SJCRH30 (cell line): ENCODE measurements around the gene KRTAP3-1. TPM values are rescaled to one million over a fixed set of nuclear protein-coding genes. Genes with fewer than 3 reads are reported as not detected.

Source experiments
- DNase-seq, 2 experiments: peaks; one replicate each; pipeline ENCODE4 v3.0.0-alpha.2; 2015 to 2020
- H3K27ac ChIP-seq: fragments of 250-450 bp; sonication (Bioruptor Pico); 2 replicates; pipeline ENCODE4 v1.5.1; 2020; ENCODE audit warnings: mild to moderate bottlenecking, moderate library complexity
- H3K27me3 ChIP-seq: fragments of 250-450 bp; sonication (Bioruptor Pico); 2 replicates; pipeline ENCODE4 v1.5.1; 2020; ENCODE audit warnings: mild to moderate bottlenecking, moderate library complexity
- H3K36me3 ChIP-seq: fragments of 250-450 bp; sonication (Bioruptor Pico); 2 replicates; pipeline ENCODE4 v1.5.1; 2020; ENCODE audit warnings: mild to moderate bottlenecking, moderate library complexity
- H3K4me1 ChIP-seq: fragments of 250-450 bp; sonication (Bioruptor Pico); 2 replicates; pipeline ENCODE4 v1.5.1; 2020; ENCODE audit warnings: mild to moderate bottlenecking, moderate library complexity
- H3K4me3 ChIP-seq: fragments of 250-450 bp; sonication (Bioruptor Pico); 2 replicates; pipeline ENCODE4 v1.5.1; 2020; ENCODE audit warnings: mild to moderate bottlenecking, moderate library complexity
- H3K9me3 ChIP-seq: fragments of 250-450 bp; sonication (Bioruptor Pico); replicated peaks from 2 replicates; pipeline ENCODE4 v1.5.1; 2020; ENCODE audit warnings: mild to moderate bottlenecking, moderate library complexity
- total RNA-seq: library from RNA; depleted of rRNA; stranded (reverse); fragments of >200 nt; shearing (Covaris generic); gene quantifications from 2 replicates; pipeline ENCODE4 v1.2.3, GENCODE V29; 2014

Gene KRTAP3-1
- total RNA-seq, 1 experiment from 2014 or later = not detected

DNA sequence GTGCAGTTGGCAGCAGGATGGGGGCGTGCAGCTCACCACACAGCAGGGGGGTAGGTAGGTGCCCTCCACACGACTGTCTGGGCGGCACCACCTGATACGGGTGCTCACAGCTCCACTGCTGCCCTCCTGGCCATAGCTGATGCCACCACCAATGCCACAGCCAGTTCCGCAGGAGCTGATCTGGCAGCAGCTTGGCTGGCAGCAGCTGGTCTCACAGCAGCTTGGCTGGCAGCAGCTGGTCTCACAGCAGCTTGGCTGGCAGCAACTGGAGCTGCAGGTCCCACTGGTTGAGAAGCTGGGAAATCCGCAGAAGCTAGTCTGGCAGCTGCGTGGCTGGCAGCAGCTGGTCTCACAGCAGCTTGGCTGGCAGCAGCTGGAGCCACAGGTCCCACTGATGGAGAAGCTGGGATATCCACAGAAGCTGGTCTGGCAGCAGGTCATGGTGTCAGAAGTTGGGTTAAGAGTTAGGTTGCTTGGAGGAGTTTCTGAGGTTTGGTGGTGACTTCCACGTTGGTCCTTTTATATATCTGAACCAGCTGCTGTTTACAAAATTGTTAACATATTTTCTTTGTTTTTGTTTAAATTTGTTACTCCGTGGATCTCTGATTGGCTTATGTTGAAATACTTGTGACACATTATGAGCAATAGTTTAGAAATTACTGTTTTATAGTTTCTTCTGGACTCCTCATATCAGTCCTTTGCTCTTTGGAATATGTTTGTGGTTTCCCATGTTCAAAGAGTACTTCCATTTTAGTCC is 18.0 kb upstream of the KRTAP3-1 start, which contains the start of gene KRTAP1-5:
KRTAP1-5 (minus strand) TSS at position 494 of the 757 bp plus-strand sequence; CDS start at position 441, 53 bp downstream.
- no peak within 1 kb of the TSS for H3K27ac ChIP-seq
- H3K27me3 ChIP-seq = no peaks in the 10 kb centered on the region
- no peak within 1 kb of the TSS for H3K4me3 ChIP-seq
- H3K36me3 ChIP-seq = no peaks in the 10 kb centered on the region
- H3K4me1 ChIP-seq = no peaks in the 10 kb centered on the region
- 0 out of 2 replicates have a peak, but pooled peaks cover 5% of the 10 kb centered on the region for H3K9me3 ChIP-seq
- peak; percentile 24 to 36 for DNase-seq

DNA sequence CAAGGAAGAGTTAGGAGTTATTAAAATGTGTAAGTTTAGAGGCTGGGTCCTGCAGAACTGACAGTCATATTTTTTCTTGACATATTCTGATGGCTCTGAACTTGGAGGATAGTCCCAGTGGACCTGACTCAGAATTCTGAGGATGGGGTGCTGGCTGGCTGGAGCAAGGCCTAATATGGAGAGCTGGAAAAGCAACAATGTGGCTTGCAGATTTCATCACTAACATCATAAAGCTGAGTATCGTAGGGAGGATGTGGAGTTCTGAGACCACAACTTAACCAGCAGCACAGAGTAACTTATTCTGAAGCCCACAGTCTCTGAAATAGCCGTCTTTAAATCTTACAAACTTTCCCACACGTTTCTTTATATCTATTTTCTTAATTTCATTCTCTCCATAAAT is 15.8 kb upstream of the KRTAP3-1 start:
- no peak for DNase-seq

DNA sequence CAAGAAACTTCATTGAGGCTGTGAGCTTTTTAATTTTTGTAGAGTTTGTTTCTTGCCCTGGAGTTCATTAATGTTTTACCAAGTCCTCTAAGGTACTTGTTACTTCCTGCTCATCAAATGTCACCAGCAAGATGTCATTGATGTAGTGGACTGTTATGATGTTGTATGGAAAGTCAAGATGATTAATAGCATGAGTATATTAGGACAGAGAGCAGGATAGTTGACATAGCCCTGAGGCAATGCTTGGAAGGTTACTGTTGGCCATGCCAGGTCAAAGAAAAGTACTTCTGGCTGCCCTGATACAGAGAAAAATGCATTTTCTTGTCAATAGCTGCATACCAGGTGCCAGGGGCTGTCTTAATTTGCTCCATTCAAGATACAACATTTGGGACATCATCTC is 11.4 kb upstream of the KRTAP3-1 start:
- no peak for DNase-seq
- no peak overlapping the region for H3K4me3 ChIP-seq
- H3K4me1 ChIP-seq = no peaks in the 10 kb centered on the region
- no peaks in the 10 kb centered on the region for H3K36me3 ChIP-seq
- no peaks in the 10 kb centered on the region for H3K27me3 ChIP-seq
- no peak overlapping the region for H3K27ac ChIP-seq
- 0 out of 2 replicates have a peak, but pooled peaks cover 5% of the 10 kb centered on the region for H3K9me3 ChIP-seq

More for the DNA sequence above, 15.8 kb upstream of the KRTAP3-1 start:
- no peaks in the 10 kb centered on the region for H3K27me3 ChIP-seq
- no peak overlapping the region for H3K4me3 ChIP-seq
- H3K36me3 ChIP-seq = no peaks in the 10 kb centered on the region
- 0 out of 2 replicates have a peak, but pooled peaks cover 5% of the 10 kb centered on the region for H3K9me3 ChIP-seq
- no peak overlapping the region for H3K27ac ChIP-seq
- H3K4me1 ChIP-seq = no peaks in the 10 kb centered on the region

DNA sequence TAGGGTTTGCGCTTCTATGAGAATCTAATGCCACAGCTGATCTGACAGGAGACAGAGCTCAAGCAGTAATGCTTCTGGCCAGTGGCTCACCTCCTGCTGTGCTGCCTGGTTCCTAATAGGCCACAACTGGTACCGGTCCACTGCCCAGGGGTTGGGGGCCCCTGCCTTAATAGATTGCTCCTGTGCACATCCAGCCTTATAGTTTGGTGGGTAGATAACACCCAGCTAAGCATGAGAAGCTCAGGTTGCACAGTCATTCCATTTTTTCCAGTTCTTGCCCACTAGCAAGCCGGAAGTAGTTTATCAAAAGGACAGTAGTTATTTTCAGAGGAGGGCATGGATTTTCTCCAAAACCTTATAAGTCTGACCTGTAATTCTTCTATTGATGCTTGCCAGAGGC is 10.5 kb upstream of the KRTAP3-1 start:
- Histone ChIP-seq H3K4me3 (no peak overlapping the region), H3K9me3 (0 out of 2 replicates have a peak, but pooled peaks cover 5% of the 10 kb centered on the region), H3K27ac (no peak overlapping the region), H3K4me1 (no peaks in the 10 kb centered on the region), H3K36me3 (no peaks in the 10 kb centered on the region), H3K27me3 (no peaks in the 10 kb centered on the region)
- DNase-seq = no peak

DNA sequence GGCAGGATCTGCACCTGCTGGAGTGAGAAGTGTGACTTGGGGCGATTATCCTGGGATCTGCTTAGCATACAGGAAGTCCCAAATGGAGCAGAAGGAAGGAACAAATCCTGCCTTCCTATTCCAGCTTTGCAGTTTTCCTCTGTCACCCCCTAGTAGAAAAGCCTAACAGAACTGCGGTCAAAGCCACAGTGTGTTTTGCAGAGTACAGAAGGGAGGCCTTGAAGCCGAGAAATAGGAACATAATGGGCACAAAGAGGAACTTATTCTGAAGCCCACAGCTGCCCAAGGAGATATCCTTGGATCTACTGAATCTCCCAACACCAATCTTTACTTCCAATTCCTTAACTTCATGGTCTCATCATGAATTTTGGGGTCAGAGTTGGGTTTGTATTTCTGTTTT is 9.6 kb upstream of the KRTAP3-1 start:
- Histone ChIP-seq H3K27ac (no peak overlapping the region), H3K27me3 (no peaks in the 10 kb centered on the region), H3K9me3 (0 out of 2 replicates have a peak, but pooled peaks cover 5% of the 10 kb centered on the region), H3K36me3 (no peaks in the 10 kb centered on the region), H3K4me3 (no peak overlapping the region), H3K4me1 (peaks cover 8% of the 10 kb centered on the region)
- DNase-seq = no peak

DNA sequence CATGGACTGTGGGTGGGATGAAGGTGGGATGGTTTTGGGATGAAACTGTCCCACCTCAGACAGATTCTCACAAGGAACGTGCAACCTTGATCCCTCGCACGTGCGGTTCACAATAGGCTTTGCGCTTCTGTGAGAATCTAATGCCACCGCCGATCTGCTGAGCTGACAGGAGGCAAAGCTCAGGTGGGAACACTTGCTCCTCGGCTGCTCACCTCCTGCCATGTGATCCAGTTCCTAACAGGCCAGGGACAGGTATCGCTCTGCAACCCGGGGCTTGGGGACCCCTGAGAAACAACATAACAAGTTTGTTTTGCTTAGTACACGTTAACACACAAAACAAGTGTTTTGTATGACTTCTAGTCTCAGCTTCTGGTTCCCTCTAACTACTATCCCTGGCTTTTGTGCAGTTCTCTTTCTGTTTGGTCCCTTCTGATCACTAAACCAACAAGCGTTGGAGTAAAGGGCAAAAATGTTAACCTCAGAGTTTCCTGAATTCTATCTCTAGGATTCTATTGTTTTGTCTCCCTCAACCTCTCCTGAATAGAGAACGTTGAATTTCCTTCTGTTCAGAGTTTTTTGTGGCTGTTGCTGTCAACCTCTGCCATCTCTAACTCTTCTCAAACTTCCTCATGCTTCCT is 7.8 kb upstream of the KRTAP3-1 start:
- Histone ChIP-seq H3K36me3 (no peaks in the 10 kb centered on the region), H3K4me1 (peaks cover 17% of the 10 kb centered on the region), H3K9me3 (no peaks in the 10 kb centered on the region), H3K27ac (no peak overlapping the region), H3K27me3 (no peaks in the 10 kb centered on the region), H3K4me3 (no peak overlapping the region)
- no peak for DNase-seq

DNA sequence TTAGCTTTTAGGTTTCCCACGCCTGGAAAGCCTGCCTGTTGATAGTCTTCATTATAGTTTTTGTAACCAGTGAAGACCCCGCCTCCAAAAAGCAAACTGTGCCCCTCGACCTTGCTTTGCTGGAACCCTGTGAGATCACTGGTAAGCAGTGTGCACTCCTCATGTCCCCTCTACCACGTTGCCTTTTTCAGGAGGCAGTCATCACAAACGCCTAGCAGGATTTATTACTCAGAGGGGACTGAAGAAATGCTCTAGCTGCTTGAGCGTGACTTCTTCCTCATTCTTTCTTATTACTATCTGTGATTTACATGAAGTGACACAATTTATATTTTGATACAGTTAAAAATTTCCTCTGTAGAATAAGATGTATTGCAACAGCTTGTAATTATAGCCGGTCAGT is 6.5 kb upstream of the KRTAP3-1 start:
- H3K27ac ChIP-seq = no peak overlapping the region
- H3K9me3 ChIP-seq = no peaks in the 10 kb centered on the region
- H3K4me1 ChIP-seq = peaks cover 17% of the 10 kb centered on the region
- H3K27me3 ChIP-seq = no peaks in the 10 kb centered on the region
- H3K4me3 ChIP-seq = no peak overlapping the region
- DNase-seq = no peak
- no peaks in the 10 kb centered on the region for H3K36me3 ChIP-seq

DNA sequence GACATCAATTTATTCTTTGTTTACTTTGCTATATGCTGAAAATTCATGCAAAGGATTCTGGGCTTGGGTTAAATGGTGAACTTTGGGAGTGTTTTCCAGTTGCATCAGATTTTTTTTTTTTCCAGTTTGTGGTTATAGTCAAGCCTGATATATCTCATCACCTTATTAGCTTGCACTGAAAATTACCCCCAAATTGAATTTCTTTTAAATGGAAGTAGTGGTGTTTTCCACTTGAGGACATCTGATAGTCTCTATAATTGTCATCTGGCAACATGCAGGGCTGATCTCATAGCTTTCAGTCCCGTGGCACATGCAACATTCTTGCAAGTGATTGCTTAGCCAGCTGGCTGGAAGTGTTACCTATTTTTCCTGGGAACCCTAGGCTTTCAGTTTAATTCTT is 4.7 kb upstream of the KRTAP3-1 start:
- no peaks in the 10 kb centered on the region for H3K9me3 ChIP-seq
- H3K4me1 ChIP-seq = peaks cover 17% of the 10 kb centered on the region
- H3K4me3 ChIP-seq = no peak overlapping the region
- DNase-seq = peak; percentile 24 to 49
- H3K27me3 ChIP-seq = no peaks in the 10 kb centered on the region
- peak overlapping the region; percentile 55; the same call in 1 of the 2 replicates for H3K27ac ChIP-seq
- no peaks in the 10 kb centered on the region for H3K36me3 ChIP-seq

DNA sequence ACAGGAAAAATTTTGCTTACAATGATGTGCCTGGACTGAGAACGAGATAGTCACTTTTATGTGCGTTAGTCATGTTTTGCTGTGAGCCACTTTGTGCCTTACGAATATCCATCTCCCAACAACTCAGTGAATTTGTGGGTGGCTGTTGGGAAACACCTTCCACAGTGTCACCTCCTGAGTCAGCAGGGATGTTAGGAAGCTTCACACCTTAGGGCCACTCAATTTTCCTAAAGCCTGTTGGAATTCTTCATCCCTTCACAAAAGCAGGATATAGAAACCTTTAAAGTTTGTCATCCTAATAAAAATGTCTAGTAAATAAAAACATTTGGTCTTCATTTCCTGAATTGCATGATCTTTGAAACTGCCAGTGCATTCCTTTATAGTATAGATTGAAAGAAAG is 4.3 kb upstream of the KRTAP3-1 start:
- Histone ChIP-seq H3K36me3 (no peaks in the 10 kb centered on the region), H3K27me3 (no peaks in the 10 kb centered on the region)

DNA sequence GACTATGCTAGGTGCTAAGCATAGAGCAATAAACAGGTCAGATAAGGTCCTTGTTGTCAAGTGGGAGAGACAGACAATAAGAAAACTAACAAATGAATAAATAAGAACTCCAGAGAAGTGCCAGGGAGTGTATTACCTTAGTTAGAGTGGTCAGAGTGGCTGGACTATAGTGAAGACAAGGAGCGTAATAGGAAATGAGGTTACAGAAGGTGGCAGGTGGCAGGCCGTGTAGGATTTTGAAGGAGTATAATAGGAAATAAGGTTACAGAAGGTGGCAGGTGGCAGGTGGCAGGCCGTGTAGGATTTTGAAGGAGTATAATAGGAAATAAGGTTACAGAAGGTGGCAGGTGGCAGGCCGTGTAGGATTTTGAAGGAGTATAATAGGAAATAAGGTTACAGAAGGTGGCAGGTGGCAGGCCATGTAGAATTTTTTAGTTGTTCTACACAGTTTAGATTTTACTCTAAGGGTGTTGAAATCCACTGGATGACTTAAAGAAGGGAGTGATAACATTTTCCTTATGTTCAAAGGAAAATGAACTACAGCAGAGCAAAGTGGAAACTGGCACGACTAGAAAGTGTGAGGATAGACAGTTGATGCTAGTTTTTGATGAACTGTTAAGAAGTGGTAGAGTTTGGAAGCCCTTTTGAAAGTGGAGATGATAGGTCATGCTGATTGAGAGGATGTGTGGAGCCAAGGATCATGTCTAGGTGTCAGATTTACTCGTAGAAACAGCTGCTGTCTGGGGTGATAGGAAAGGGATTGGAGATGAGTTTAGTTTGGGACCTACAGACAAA is 3.6 kb upstream of the KRTAP3-1 start:
- no peak overlapping the region for H3K4me3 ChIP-seq
- no peaks in the 10 kb centered on the region for H3K36me3 ChIP-seq
- no peaks in the 10 kb centered on the region for H3K9me3 ChIP-seq
- peak overlapping the region; percentile 55 for H3K27ac ChIP-seq
- peaks cover 17% of the 10 kb centered on the region for H3K4me1 ChIP-seq
- no peaks in the 10 kb centered on the region for H3K27me3 ChIP-seq
- DNase-seq = peak; percentile 21 to 71

More for the DNA sequence above, 4.3 kb upstream of the KRTAP3-1 start:
- Histone ChIP-seq H3K27ac (peak overlapping the region; percentile 55), H3K9me3 (no peaks in the 10 kb centered on the region), H3K4me3 (no peak overlapping the region), H3K4me1 (peaks cover 17% of the 10 kb centered on the region)
- no peak for DNase-seq

DNA sequence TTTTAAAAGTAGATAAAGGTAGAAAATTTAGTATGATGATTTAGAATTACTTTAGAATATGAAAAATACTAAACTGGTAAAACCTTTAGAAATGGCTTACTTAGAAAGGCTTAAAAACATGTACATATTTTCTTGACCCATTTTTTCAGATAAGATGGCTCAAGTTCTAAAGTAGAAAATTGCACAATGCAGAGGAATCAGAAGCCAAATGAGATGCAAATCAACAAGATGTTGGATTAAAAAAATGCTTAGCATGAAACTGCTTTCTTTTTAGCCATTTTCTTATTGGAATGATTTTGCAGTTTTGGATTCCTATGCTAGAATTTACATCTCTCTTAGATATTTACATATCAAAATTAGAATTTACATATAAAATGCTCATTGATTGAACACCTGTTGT is 1.5 kb upstream of the KRTAP3-1 start:
- no peaks in the 10 kb centered on the region for H3K27me3 ChIP-seq
- no peaks in the 10 kb centered on the region for H3K36me3 ChIP-seq
- peaks cover 17% of the 10 kb centered on the region for H3K4me1 ChIP-seq
- DNase-seq = no peak
- no peak overlapping the region for H3K4me3 ChIP-seq
- H3K9me3 ChIP-seq = no peaks in the 10 kb centered on the region
- no peak overlapping the region for H3K27ac ChIP-seq

DNA sequence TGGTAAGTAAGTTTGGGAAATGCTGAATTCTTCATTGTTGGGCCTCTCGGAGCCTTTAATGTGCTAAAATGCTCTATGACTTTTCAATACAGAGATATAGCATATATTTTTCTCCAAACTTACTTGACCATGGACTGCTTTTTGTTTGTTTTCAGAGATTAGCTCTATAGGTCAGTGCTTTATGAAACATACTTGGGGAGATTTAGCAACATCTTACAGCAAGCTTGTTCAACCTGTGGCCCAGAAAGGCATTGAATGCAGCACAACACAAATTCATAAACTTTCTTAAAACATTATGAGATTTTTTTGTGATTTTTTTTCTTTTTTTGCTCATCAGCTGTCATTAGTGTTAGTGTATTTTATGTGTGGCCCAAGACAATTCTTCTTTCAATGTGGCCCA is 1.0 kb upstream of the KRTAP3-1 start:
- H3K4me1 ChIP-seq = peaks cover 17% of the 10 kb centered on the region
- no peaks in the 10 kb centered on the region for H3K36me3 ChIP-seq
- H3K27ac ChIP-seq = no peak overlapping the region
- no peak overlapping the region for H3K4me3 ChIP-seq
- no peaks in the 10 kb centered on the region for H3K27me3 ChIP-seq
- no peaks in the 10 kb centered on the region for H3K9me3 ChIP-seq
- no peak for DNase-seq

DNA sequence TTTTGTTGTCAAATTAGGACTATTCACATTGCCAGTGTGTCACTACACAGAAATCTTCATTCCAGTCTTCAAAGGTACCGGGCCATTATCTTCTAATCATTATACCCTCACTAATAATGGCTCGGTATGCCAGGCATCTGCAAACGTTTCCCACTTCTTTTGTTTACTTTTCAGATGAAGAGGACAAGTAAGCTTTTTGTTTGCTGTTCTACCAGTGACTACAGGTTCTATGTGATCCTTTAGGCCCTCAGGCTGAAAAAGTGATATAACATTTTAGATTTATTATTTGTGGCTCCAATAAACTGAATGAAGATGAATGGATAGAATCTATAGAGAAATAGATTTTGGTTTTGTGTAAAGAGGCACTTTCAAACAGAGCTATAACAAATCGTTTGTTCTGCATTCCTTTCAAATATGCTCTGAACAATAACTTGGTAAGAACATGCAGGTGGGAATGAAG is 403 bp upstream of the KRTAP3-1 start:
- Histone ChIP-seq H3K4me1 (peaks cover 17% of the 10 kb centered on the region), H3K9me3 (no peaks in the 10 kb centered on the region), H3K36me3 (no peaks in the 10 kb centered on the region), H3K4me3 (no peak overlapping the region), H3K27me3 (no peaks in the 10 kb centered on the region), H3K27ac (no peak overlapping the region)
- DNase-seq = no peak

DNA sequence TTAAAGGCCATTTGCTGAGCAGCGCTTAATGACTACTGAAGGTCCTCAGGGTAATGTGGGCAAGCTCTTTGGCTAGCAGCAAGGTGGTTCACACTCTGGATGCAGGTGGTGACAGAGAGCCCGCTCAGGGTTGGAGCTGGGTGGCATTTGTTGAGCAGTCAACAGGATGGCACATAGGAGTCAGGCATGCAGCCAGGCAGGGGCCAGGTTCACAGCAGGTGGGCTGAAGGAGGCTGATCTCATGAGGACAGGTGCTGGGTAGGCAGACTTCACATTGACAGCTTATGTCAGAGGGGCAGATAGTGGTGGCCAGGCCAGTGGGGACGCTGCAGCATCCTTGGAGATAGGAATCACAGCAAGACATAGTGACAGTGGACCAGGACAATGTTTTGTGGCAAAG is 4.5 kb downstream of the KRTAP3-1 start:
- H3K36me3 ChIP-seq = no peaks in the 10 kb centered on the region
- no peaks in the 10 kb centered on the region; the same call in 1 of the 2 replicates for H3K4me1 ChIP-seq
- no peak for DNase-seq
- H3K9me3 ChIP-seq = no peaks in the 10 kb centered on the region
- H3K4me3 ChIP-seq = no peak overlapping the region
- no peaks in the 10 kb centered on the region for H3K27me3 ChIP-seq
- no peak overlapping the region for H3K27ac ChIP-seq

DNA sequence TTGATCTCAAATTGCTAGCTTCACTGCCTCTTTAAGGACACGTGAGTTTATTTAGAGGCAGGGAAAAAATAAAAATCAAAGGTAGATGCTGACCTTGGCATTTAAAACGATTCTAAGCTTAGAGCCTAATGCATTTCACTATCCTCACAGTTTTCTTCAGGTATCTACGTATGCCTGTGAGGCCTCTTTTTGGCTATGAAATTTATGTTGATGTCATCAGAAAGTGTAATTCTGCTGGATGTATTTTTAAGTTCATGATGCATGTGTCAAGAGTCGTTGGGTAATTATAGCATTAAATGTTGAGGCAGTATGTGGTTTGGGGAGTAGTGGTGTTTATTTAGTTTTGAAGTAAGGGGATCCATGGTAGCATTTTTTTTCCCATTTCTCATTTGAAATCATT is 5.0 kb downstream of the KRTAP3-1 start:
- no peaks in the 10 kb centered on the region for H3K36me3 ChIP-seq
- DNase-seq = no peak

More for the DNA sequence above, 5.0 kb downstream of the KRTAP3-1 start:
- H3K27me3 ChIP-seq = no peaks in the 10 kb centered on the region
- no peak overlapping the region for H3K27ac ChIP-seq
- H3K9me3 ChIP-seq = no peaks in the 10 kb centered on the region
- no peak overlapping the region for H3K4me3 ChIP-seq
- no peaks in the 10 kb centered on the region for H3K4me1 ChIP-seq
